ENCODE data around the gene PLEKHA6.

The PLEKHA6 gene

DNA sequence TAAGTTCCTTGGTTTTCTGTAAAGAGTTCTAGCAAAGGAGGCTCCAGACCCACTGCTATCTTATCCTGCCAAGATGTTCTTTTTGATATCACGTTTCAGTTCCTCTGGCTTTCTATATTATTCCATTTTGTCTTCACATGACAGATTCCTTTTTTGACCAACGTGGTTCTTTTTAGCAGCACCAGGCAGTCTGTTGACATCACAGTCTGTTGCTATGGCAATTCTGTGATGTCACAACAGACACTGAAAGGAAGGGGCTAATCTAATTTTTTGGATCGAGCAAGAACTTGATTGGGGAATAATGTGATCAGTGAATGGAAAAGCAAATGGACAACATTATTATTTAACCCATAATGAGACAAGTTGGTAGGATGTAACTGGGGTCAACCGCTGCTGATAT is 81.5 kb downstream of the PLEKHA6 start (continued):
- TF ChIP-seq POU6F1 (CRISPR knock-in tag; IDR thresholded peaks at IDR 0.05; ENCODE audit: borderline replicate concordance, low read depth) (no peak), ZFP3 (CRISPR knock-in tag; IDR thresholded peaks at IDR 0.05) (no peak), TOX (CRISPR knock-in tag; IDR thresholded peaks at IDR 0.05; ENCODE audit: borderline replicate concordance) (no peak)
- TF ChIP-seq, protein P1, sequence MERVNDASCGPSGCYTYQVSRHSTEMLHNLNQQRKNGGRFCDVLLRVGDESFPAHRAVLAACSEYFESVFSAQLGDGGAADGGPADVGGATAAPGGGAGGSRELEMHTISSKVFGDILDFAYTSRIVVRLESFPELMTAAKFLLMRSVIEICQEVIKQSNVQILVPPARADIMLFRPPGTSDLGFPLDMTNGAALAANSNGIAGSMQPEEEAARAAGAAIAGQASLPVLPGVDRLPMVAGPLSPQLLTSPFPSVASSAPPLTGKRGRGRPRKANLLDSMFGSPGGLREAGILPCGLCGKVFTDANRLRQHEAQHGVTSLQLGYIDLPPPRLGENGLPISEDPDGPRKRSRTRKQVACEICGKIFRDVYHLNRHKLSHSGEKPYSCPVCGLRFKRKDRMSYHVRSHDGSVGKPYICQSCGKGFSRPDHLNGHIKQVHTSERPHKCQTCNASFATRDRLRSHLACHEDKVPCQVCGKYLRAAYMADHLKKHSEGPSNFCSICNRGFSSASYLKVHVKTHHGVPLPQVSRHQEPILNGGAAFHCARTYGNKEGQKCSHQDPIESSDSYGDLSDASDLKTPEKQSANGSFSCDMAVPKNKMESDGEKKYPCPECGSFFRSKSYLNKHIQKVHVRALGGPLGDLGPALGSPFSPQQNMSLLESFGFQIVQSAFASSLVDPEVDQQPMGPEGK (CRISPR knock-in tag; IDR thresholded peaks at IDR 0.05; ENCODE audit: borderline replicate concordance) = no peak

GRCh38 chr1:204277563-204278219 is 82.0 kb downstream of the PLEKHA6 start:
- ATAC-seq = no peak
- TF ChIP-seq BACH2 (CRISPR knock-in tag; IDR thresholded peaks at IDR 0.05; ENCODE audit: borderline replicate concordance) = no peak
- no peak for TF ChIP-seq ZFP3 (CRISPR knock-in tag; IDR thresholded peaks at IDR 0.05)
- TF ChIP-seq SNAI2 (CRISPR knock-in tag; IDR thresholded peaks at IDR 0.05) = no peak
- TF ChIP-seq ISL1 (CRISPR knock-in tag; IDR thresholded peaks at IDR 0.05) = no peak
- no peak for TF ChIP-seq CSDC2 (CRISPR knock-in tag; IDR thresholded peaks at IDR 0.05)
- no peak for TF ChIP-seq ZNF8 (CRISPR knock-in tag; IDR thresholded peaks at IDR 0.05)
- TF ChIP-seq ESRRG (CRISPR knock-in tag; IDR thresholded peaks at IDR 0.05) = no peak
- no peak for TF ChIP-seq TSHZ2 (CRISPR knock-in tag; IDR thresholded peaks at IDR 0.05)

- ATAC-seq = no peak
- TF ChIP-seq POU6F1 (CRISPR knock-in tag; IDR thresholded peaks at IDR 0.05; ENCODE audit: borderline replicate concordance, low read depth) (no peak), OSR1 (CRISPR knock-in tag; IDR thresholded peaks at IDR 0.05) (no peak), BACH2 (CRISPR knock-in tag; IDR thresholded peaks at IDR 0.05; ENCODE audit: borderline replicate concordance) (no peak), ARNTL (CRISPR knock-in tag; IDR thresholded peaks at IDR 0.05; ENCODE audit: borderline replicate concordance, low read depth) (no peak), ZNF565 (CRISPR knock-in tag; conservative IDR thresholded peaks at IDR 0.05; ENCODE audit: low read depth) (no peak), TOX (CRISPR knock-in tag; IDR thresholded peaks at IDR 0.05; ENCODE audit: borderline replicate concordance) (no peak), ZC3H10 (CRISPR knock-in tag; IDR thresholded peaks at IDR 0.05) (no peak), ZFP30 (CRISPR knock-in tag; IDR thresholded peaks at IDR 0.05) (no peak), SNAI2 (CRISPR knock-in tag; IDR thresholded peaks at IDR 0.05) (no peak), ZNF8 (CRISPR knock-in tag; IDR thresholded peaks at IDR 0.05) (no peak)
- TF ChIP-seq, protein P1 (CRISPR knock-in tag; IDR thresholded peaks at IDR 0.05; ENCODE audit: borderline replicate concordance) = no peak
Observed at GRCh38 chr1:204275695-204276370, 83.9 kb downstream of the PLEKHA6 start.
